Ishikawa (cell line): ENCODE measurements around the gene MRPS23.

Experiments used
- CEBPB ChIP-seq: IDR thresholded peaks from 2 replicates; pipeline ENCODE4 v1.6.1; 2012
- CREB1 ChIP-seq: IDR thresholded peaks from 2 replicates; pipeline ENCODE4 v1.6.1; 2012; ENCODE audit warnings: low read depth
- EGR1 ChIP-seq: IDR thresholded peaks from 2 replicates; pipeline ENCODE4 v1.6.1; 2012
- EP300 ChIP-seq: IDR thresholded peaks from 2 replicates; pipeline ENCODE4 v1.6.1; 2012; ENCODE audit warnings: borderline replicate concordance
- FOXM1 ChIP-seq: IDR thresholded peaks from 2 replicates; pipeline ENCODE4 v1.6.1; 2012; ENCODE audit warnings: low read depth, borderline replicate concordance
- MAX ChIP-seq: IDR thresholded peaks from 2 replicates; pipeline ENCODE4 v1.6.1; 2012
- NFIC ChIP-seq: IDR thresholded peaks from 2 replicates; pipeline ENCODE4 v1.6.1; 2012
- RAD21 ChIP-seq: IDR thresholded peaks from 2 replicates; pipeline ENCODE4 v1.6.1; 2012; ENCODE audit warnings: low read depth
- REST ChIP-seq: IDR thresholded peaks from 2 replicates; pipeline ENCODE4 v1.6.1; 2012; ENCODE audit warnings: low read depth, mild to moderate bottlenecking
- TAF1 ChIP-seq: IDR thresholded peaks from 2 replicates; pipeline ENCODE4 v1.6.1; 2012; ENCODE audit warnings: low read depth, mild to moderate bottlenecking
- TCF12 ChIP-seq: IDR thresholded peaks from 2 replicates; pipeline ENCODE4 v1.6.1; 2012; ENCODE audit warnings: low read depth
- TEAD4 ChIP-seq: IDR thresholded peaks from 2 replicates; pipeline ENCODE4 v1.6.1; 2012
- USF1 ChIP-seq: IDR thresholded peaks from 2 replicates; pipeline ENCODE4 v1.6.1; 2012
- YY1 ChIP-seq: IDR thresholded peaks from 2 replicates; pipeline ENCODE4 v1.6.1; 2012; ENCODE audit warnings: low read depth
- ZBTB7A ChIP-seq: IDR thresholded peaks from 2 replicates; pipeline ENCODE4 v1.6.1; 2012; ENCODE audit warnings: low read depth

Gene MRPS23

GRCh38 chr17:57868007-57868909, 18.4 kb upstream of the MRPS23 start:
- TF ChIP-seq NFIC (peak; percentile 62), FOXM1 (peak; percentile 62; the same call in 1 of the 2 replicates), YY1 (no peak), MAX (no peak; the same call in 1 of the 2 replicates), EP300 (peak; percentile 78), TEAD4 (peak; percentile 37), TCF12 (peak; percentile 92), RAD21 (peak; percentile 21; the same call in 1 of the 2 replicates)

GRCh38 chr17:57867126-57867525, 17.3 kb upstream of the MRPS23 start:
- TF ChIP-seq MAX (no peak), TAF1 (no peak), ZBTB7A (no peak), RAD21 (no peak), YY1 (no peak), CEBPB (no peak), TEAD4 (no peak), EP300 (no peak), CREB1 (no peak), EGR1 (no peak), NFIC (no peak), FOXM1 (no peak), USF1 (no peak), TCF12 (no peak), REST (no peak)

- TF ChIP-seq REST, result no peak
Measured at GRCh38 chr17:57866723-57867122, 16.9 kb upstream of the MRPS23 start.

GRCh38 chr17:57866319-57866718, 16.5 kb upstream of the MRPS23 start:
- no peak for TF ChIP-seq NFIC
- no peak for TF ChIP-seq REST
- TF ChIP-seq TAF1, result no peak
- no peak for TF ChIP-seq USF1
- TF ChIP-seq TEAD4, result no peak

- TF ChIP-seq EGR1, result no peak
- TF ChIP-seq TAF1, result no peak
- no peak for TF ChIP-seq REST
- no peak for TF ChIP-seq CREB1
- no peak for TF ChIP-seq EP300
- TF ChIP-seq MAX, result no peak
- TF ChIP-seq TCF12, result no peak
- no peak for TF ChIP-seq ZBTB7A
- no peak for TF ChIP-seq FOXM1
- TF ChIP-seq YY1, result no peak
- no peak for TF ChIP-seq TEAD4
- TF ChIP-seq RAD21, result no peak
- no peak for TF ChIP-seq CEBPB
Measured at GRCh38 chr17:57864273-57864672, 14.4 kb upstream of the MRPS23 start.
